Activated CD8-positive, alpha-beta memory T cell treated with anti-CD3 and anti-CD28 coated beads, Interleukin-2, amount 50 U/mL, for 1 hour (primary cell): ENCODE measurements around the gene RRM1.
"Not testable (repeated sequence)": the region's sequence is repeated elsewhere in the genome, so short reads cannot be mapped to it uniquely, and the experiment has no call there.

Experiments
- DNase-seq: peaks from one replicate; pipeline ENCODE4 v3.0.0-alpha.2; 2020; ENCODE audit errors: extremely low read depth

Gene RRM1

DNA sequence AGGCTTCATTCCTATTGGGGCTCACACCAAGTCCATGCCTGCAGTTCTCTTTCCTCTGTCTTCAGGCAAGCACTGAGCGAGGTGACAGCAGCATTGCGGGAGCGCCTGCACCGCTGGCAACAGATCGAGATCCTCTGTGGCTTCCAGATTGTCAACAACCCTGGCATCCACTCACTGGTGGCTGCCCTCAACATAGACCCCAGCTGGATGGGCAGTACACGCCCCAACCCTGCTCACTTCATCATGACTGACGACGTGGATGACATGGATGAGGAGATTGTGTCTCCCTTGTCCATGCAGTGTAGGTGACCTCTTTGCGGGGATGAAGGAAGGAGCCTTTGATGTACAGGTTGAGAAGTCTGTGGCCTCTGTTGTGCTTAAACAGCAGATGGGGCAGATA, 11.4 kb upstream of the RRM1 start:
- no peak for DNase-seq

- no peak for DNase-seq
Measured at GRCh38 chr11:4084406-4085125, 10.0 kb upstream of the RRM1 start.

- no peak for DNase-seq
Measured at GRCh38 chr11:4085575-4085974, 9.0 kb upstream of the RRM1 start.

DNA sequence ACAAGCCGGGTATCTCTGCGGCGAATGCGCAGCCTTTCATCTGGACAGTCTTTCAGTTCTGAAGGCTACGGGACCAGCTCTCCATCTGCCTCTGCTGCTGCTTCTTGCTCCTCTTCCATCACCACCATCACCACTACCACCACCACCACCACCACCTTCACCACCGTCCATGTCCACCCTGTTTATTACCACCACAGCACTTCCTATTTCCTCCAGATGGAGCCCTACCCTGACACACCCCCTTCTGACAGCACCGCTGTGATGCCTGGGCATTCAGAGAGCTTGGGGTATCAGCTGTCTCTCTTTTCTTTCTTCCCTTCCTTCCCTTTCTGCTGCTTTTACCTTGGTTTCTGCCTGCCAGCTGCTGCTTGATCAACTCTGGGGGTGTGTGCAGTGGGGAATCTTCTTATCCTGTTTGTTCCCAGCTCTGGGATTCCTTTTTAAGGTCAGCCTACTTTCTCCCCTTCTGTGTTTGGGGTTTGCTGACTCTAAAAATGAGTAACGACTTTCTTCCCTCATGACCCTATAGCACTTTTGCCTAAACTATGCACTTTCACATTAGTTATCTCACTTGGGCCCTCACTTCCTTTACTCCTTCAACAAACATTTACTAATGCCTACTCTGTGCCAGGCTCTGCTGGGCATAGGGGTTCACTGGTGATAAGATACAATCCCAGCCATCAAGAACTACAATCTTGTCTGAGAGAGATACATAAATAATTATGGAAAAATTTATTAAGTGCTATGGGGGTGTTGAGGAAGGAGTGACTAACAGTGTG, 7.8 kb upstream of the RRM1 start:
- no peak for DNase-seq

GRCh38 chr11:4087551-4087950, 7.0 kb upstream of the RRM1 start:
- no peak for DNase-seq

DNA sequence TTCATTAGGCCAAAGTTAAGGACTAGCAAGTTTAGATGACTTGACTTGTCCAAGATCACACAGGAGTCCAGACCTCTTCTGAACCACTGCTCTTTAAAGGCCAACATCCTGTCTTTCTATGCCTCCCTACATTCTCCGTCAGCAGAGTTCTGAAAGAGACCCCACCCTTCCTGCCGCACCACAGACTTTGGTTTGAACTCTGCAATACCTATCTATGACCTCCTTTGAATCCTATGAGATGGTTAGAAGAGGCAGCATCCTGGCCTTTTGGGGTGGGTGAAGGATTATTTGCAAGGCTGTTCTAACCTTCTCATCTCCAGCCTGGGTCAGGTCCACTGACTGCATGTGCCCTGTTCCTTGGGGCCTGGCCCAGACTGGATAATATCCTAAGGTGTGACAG, 4.3 kb upstream of the RRM1 start:
- DNase-seq, result no peak

- no peak for DNase-seq
Measured at GRCh38 chr11:4092026-4092425, 2.6 kb upstream of the RRM1 start.

- DNase-seq, result no peak
Measured at GRCh38 chr11:4093519-4094347, 866 bp upstream of the RRM1 start.

DNA sequence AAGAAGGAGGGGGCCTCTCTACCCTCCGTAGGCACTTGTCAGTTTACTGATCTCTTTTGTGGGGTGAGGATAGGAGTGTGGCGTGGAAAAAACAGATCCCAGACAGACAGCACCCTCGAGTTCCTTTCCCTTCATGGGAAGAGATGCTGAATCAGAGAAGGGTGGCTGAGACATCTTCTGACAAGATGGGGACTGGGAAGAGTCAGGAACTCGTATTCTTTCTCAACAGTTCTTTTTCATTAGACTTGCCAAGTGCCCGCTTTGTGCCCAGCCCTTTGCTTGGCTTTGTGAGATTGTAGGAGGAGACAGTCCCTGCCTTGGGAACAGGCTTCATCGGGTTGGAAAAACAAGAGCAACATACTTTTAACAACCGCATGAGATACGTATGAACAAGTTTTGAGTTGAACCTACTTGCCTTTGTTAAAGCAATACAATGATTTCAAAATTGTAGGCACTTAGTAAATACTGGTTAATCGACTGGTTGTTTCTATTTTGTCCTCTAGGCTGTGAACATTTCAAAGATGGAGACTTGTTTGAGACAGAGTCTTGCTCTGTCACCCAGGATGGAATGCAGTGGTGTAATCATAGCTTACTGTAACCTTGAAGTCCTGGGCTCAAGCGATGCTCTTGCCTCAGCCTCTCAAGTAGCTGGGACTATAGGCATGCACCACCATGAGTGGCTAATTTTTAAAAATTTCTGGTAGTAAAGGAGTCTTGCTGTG, 1.1 kb downstream of the RRM1 start:
- DNase-seq, result no peak

- no peak for DNase-seq
Measured at GRCh38 chr11:4098026-4098621, 3.5 kb downstream of the RRM1 start.

GRCh38 chr11:4102711-4103110, 8.1 kb downstream of the RRM1 start:
- DNase-seq, result no peak

DNA sequence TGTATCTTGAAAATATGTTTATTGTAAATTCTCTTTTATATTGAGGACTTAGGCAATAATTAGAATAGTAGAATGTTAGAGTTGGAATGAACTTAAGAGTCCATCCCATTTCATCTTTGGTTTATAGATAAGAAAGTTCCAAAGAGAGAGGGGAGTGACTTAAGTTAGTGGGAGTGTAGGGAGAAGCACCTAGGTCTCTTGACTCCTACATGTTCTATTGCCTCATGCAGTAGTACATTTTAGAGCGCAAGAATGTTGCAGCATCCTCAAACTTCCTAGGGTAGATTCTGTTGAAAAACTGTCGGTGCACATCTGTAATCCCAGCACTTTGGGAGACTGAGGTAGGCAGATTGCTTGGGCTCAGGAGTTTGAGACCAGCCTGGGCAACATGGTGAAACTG, 8.7 kb downstream of the RRM1 start:
- no peak for DNase-seq

GRCh38 chr11:4105916-4106315, 11.3 kb downstream of the RRM1 start:
- no peak for DNase-seq

DNA sequence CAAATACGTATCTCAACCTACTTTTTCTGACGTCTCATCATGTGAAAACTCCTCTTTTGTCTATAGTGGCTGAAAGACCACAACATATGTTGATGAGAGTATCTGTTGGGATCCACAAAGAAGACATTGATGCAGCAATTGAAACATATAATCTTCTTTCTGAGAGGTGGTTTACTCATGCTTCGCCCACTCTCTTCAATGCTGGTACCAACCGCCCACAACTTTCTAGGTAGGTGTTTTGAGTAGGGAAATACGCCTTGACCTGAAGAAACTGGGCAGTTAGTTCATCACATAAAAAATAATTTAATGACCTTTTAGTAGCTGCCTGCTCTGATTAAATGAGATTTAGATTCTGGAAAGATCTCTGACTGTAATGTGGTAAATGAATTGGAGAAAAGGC, 17.2 kb downstream of the RRM1 start:
- no peak for DNase-seq

GRCh38 chr11:4115128-4115527, 20.5 kb downstream of the RRM1 start:
- no peak for DNase-seq

DNA sequence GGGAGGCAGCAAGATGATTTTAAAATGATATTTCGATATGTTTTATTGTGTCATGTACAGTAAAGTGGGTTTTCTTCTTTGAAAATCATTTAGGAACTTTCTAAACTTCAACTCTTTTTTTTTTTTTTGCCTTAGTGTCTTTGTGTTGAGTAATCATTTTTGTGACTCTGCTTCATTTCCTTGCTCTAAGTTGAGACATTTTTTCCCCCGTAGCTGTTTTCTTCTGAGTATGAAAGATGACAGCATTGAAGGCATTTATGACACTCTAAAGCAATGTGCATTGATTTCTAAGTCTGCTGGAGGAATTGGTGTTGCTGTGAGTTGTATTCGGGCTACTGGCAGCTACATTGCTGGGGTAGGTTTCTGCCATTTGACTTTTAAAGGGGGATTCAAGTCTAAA, 23.5 kb downstream of the RRM1 start:
- no peak for DNase-seq

DNA sequence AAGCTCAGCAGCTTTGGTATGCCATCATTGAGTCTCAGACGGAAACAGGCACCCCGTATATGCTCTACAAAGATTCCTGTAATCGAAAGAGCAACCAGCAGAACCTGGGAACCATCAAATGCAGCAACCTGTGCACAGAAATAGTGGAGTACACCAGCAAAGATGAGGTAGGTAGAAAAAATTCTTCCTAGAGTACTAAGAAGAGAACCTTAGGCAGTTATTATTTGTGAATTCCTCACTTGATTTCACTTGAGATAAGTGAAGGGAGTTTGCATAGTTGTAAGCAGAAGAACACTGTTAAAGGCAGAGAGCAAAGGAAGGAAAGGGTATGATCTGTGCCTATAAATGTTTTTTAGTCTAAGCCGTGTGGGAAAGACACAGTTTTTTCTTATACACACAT, 28.6 kb downstream of the RRM1 start:
- DNase-seq, result no peak

DNA sequence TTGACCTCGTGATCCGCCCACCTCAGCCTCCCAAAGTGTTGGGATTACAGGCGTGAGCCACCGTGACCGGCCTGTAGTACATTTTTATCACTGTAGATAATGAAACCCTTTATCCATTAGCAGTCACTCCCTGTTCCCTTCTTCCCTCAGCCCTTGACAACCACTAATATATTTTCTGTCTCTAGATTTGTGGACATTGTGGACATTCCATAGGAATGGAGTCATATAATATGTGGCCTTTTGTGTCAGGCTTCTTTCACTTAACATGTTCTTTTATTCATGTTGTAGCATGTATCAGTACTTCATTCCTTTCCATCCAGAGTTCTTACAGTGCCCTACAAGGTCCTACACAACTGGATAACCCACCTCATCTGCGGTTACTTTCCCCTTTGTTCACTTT, 30.5 kb downstream of the RRM1 start:
- no peak for DNase-seq

- DNase-seq, result no peak
Measured at GRCh38 chr11:4127357-4127756, 32.8 kb downstream of the RRM1 start.

GRCh38 chr11:4130219-4130618, 35.6 kb downstream of the RRM1 start:
- not testable (repeated sequence) for DNase-seq

GRCh38 chr11:4134806-4135205, 40.2 kb downstream of the RRM1 start:
- no peak for DNase-seq

GRCh38 chr11:4138497-4138896, 43.9 kb downstream of the RRM1 start:
- no peak for DNase-seq
